Measurements from ENCODE around the gene BRWD1.
A peak's percentile ranks its signal among the peaks of the same experiment; 100 is the strongest.

- TF ChIP-seq POLR2AphosphoS5 (IDR thresholded peaks at IDR 0.05) (peak in 1 of 3 donors; percentile 35), CTCF (IDR thresholded peaks at IDR 0.05) (no peak), POLR2A (IDR thresholded peaks at IDR 0.05) (no peak), EP300 (IDR thresholded peaks at IDR 0.05; ENCODE audit: low read depth) (no peak)
Observed at GRCh38 chr21:39319251-39319756, 5.9 kb upstream of the BRWD1 start.

Measured in transverse colon (tissue), 4 donors.